Fibroblast of lung (primary cell): Measurements from ENCODE around the gene TRIP12. TPM values are rescaled to one million over a fixed set of nuclear protein-coding genes. Genes with fewer than 3 reads are reported as not detected.

ENCODE experiments used
- DNase-seq, 2 donors: peaks; one replicate each; pipeline versions ENCODE4 v3.0.0 to v3.0.0-alpha.2; 2010; ENCODE audit warnings: low read depth in 2 of 2
- H2AFZ ChIP-seq: 2 replicates; pipeline ENCODE4 v1.5.1; 2012; ENCODE audit warnings: low read length, control low read depth, inconsistent platforms
- H3K27ac ChIP-seq: 2 replicates; pipeline ENCODE4 v1.5.1; 2011; ENCODE audit warnings: low read length, control low read depth; ENCODE audit not compliant: insufficient read depth
- H3K27me3 ChIP-seq: 2 replicates; pipeline ENCODE4 v1.5.1; 2011; ENCODE audit warnings: mild to moderate bottlenecking, low read length; ENCODE audit not compliant: control insufficient read depth, insufficient read depth
- H3K36me3 ChIP-seq: 2 replicates; pipeline ENCODE4 v1.5.1; 2011; ENCODE audit warnings: low read length; ENCODE audit not compliant: control insufficient read depth, insufficient read depth
- H3K4me1 ChIP-seq: 2 replicates; pipeline ENCODE4 v1.5.1; 2011; ENCODE audit warnings: low read length; ENCODE audit not compliant: control insufficient read depth, insufficient read depth; ENCODE audit errors: extremely low read depth
- H3K4me2 ChIP-seq: 2 replicates; pipeline ENCODE4 v1.5.1; 2011; ENCODE audit warnings: low read length, control low read depth; ENCODE audit not compliant: insufficient read depth; ENCODE audit errors: extremely low read depth
- H3K4me3 ChIP-seq, 4 experiments: fragments of 200-600 bp in 1 of 4; sonication (generic) in 1 of 4; replicated peaks in 1 of 4; 2 replicates each; pipeline ENCODE4 v1.5.1; 2011 to 2016; ENCODE audit warnings: low read length in 4 of 4, low read depth in 3 of 4, mild to moderate bottlenecking in 3 of 4, control low read depth in 2 of 4, inconsistent platforms in 1 of 4, mixed read lengths in 1 of 4; ENCODE audit not compliant: insufficient read depth in 1 of 4; ENCODE audit errors: control extremely low read depth in 1 of 4
- H3K79me2 ChIP-seq: 2 replicates; pipeline ENCODE4 v1.5.1; 2012; ENCODE audit warnings: mild to moderate bottlenecking, low read length, inconsistent platforms; ENCODE audit not compliant: control insufficient read depth, insufficient read depth
- H3K9ac ChIP-seq: 2 replicates; pipeline ENCODE4 v1.5.1; 2011; ENCODE audit warnings: mild to moderate bottlenecking, low read length, control low read depth; ENCODE audit not compliant: insufficient read depth
- H3K9me3 ChIP-seq: 2 replicates; pipeline ENCODE4 v1.5.1; 2012; ENCODE audit warnings: low read depth, low read length; ENCODE audit not compliant: control insufficient read depth, insufficient read depth
- H4K20me1 ChIP-seq: 2 replicates; pipeline ENCODE4 v1.5.1; 2011; ENCODE audit warnings: low read length; ENCODE audit not compliant: control insufficient read depth, insufficient read depth; ENCODE audit errors: extremely low read depth
- EZH2 ChIP-seq: IDR thresholded peaks from 2 replicates; pipeline ENCODE4 v1.5.1; 2012; ENCODE audit warnings: low read length, control low read depth, mild to moderate bottlenecking; ENCODE audit errors: missing control alignments
- polyA plus RNA-seq, 2 donors: library from polyadenylated mRNA; depleted of rRNA in 1 of 2; stranded (reverse) in 1 of 2; unstranded in 1 of 2; fragments of >200 nt; gene quantifications; 2 replicates each; pipeline ENCODE4 v1.2.1, GENCODE V29; 2011 to 2012; ENCODE audit warnings: missing spikeins in 1 of 2
- total RNA-seq: library from RNA; depleted of rRNA; stranded (reverse); fragments of >200 nt; gene quantifications from 2 replicates; pipeline ENCODE4 v1.2.1, GENCODE V29; 2014
- TF ChIP-seq, protein P1 (sequence below), 2 donors: IDR thresholded peaks in 1 of 2; conservative IDR thresholded peaks in 1 of 2; 1 replicate in 1 of 2; 2 replicates in 1 of 2; pipeline ENCODE4 v1.5.1; 2011 to 2012; ENCODE audit warnings: low read length in 2 of 2, control low read depth in 1 of 2, inconsistent platforms in 1 of 2, low read depth in 1 of 2, mild to moderate bottlenecking in 1 of 2

Gene TRIP12
- total and polyA plus RNA-seq, 2 donors (not counting 1 experiment from before 2014, with no cell fraction given), result 122 to 277 TPM

DNA sequence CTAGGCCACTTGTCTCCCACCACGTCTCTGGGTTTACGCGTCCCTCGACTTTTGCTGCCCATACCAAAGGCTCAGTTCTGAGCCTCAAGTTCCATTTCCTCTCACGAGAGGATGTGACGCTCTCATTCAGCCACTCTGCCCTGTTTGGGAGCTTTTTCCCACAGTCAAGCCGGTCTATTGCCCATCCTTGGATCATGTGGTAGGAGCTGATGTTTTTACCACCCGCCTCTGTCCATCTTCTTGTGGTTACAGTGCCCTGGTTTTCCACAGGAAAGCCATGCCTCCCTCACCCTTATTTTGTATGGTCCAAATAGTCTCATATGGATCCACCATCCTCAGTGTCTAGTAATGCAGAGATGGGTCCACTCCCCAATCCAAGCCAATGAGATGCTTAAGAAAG, 20.9 kb upstream of the TRIP12 start:
- no peak overlapping the region for H3K27ac ChIP-seq
- H2AFZ ChIP-seq, result no peak overlapping the region
- no peaks in the 10 kb centered on the region for H3K27me3 ChIP-seq
- no peaks in the 10 kb centered on the region for H4K20me1 ChIP-seq
- no peak for DNase-seq
- H3K4me1 ChIP-seq, result no peaks in the 10 kb centered on the region
- no peak overlapping the region for H3K4me2 ChIP-seq
- H3K36me3 ChIP-seq, result no peaks in the 10 kb centered on the region
- H3K9ac ChIP-seq, result no peak overlapping the region
- no peaks in the 10 kb centered on the region for H3K9me3 ChIP-seq
- TF ChIP-seq, protein P1, sequence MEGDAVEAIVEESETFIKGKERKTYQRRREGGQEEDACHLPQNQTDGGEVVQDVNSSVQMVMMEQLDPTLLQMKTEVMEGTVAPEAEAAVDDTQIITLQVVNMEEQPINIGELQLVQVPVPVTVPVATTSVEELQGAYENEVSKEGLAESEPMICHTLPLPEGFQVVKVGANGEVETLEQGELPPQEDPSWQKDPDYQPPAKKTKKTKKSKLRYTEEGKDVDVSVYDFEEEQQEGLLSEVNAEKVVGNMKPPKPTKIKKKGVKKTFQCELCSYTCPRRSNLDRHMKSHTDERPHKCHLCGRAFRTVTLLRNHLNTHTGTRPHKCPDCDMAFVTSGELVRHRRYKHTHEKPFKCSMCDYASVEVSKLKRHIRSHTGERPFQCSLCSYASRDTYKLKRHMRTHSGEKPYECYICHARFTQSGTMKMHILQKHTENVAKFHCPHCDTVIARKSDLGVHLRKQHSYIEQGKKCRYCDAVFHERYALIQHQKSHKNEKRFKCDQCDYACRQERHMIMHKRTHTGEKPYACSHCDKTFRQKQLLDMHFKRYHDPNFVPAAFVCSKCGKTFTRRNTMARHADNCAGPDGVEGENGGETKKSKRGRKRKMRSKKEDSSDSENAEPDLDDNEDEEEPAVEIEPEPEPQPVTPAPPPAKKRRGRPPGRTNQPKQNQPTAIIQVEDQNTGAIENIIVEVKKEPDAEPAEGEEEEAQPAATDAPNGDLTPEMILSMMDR (conservative IDR thresholded peaks at IDR 0.05 in 1 of 2, IDR thresholded peaks at IDR 0.05 in 1 of 2; ENCODE audit: low read depth in 1 of 2, low read length in 2 of 2), result no peak
- TF ChIP-seq EZH2, result no peak
- H3K79me2 ChIP-seq, result no peaks in the 10 kb centered on the region
- no peak overlapping the region for H3K4me3 ChIP-seq

DNA sequence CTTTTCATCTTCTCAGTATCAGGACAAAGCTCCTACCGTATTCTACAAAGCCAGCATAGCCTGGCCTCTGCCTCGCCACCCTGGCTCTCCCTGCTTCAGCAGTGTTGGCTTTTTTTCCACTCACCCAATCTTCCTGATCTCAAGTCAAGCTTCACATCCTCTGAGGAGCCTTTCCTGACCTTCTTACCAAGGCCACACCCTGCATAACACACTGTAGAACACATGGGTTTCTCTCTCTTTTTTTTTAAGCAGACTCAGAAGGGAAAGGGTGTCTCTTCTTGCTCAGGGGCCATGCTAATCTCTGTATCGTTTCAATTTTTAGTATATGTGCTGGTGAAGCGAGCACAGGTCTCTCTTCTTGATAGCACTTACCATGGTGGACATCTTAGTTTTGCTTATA, 15.7 kb upstream of the TRIP12 start:
- TF ChIP-seq EZH2, result no peak
- TF ChIP-seq, protein P1 (conservative IDR thresholded peaks at IDR 0.05 in 1 of 2, IDR thresholded peaks at IDR 0.05 in 1 of 2; ENCODE audit: low read depth in 1 of 2, low read length in 2 of 2), result no peak
- Histone ChIP-seq H3K36me3 (no peaks in the 10 kb centered on the region), H3K79me2 (no peaks in the 10 kb centered on the region), H3K4me3 (no peak overlapping the region), H3K9ac (no peak overlapping the region), H3K4me2 (no peak overlapping the region), H3K27me3 (no peaks in the 10 kb centered on the region), H4K20me1 (no peaks in the 10 kb centered on the region), H2AFZ (no peak overlapping the region), H3K9me3 (no peaks in the 10 kb centered on the region), H3K27ac (no peak overlapping the region), H3K4me1 (no peaks in the 10 kb centered on the region)
- DNase-seq, result no peak

DNA sequence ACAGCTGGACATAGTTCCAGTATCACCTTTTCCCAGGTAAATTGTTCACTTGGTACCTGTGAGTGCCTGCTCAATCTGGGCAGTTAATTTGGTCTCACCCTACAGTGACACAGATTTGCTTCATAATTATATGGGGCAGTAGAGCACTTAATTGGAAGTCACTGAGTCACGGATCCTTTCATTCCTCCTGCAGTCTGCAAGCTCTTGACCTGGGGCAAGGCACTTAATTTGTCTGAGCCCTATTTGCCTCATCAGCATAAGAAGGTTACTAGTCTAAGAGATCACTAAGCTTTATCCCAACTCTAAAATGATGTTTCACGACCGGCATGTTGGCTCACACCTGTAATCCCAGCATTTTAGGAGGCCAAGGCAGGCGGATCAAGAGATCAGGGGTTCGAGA, 9.4 kb upstream of the TRIP12 start:
- Histone ChIP-seq H3K27me3 (no peaks in the 10 kb centered on the region), H3K36me3 (no peaks in the 10 kb centered on the region), H3K4me3 (no peak overlapping the region), H3K4me1 (peaks cover 8% of the 10 kb centered on the region), H2AFZ (no peak overlapping the region), H3K9me3 (no peaks in the 10 kb centered on the region), H3K9ac (no peak overlapping the region), H3K27ac (no peak overlapping the region), H4K20me1 (no peaks in the 10 kb centered on the region), H3K79me2 (no peaks in the 10 kb centered on the region), H3K4me2 (no peak overlapping the region)
- TF ChIP-seq, protein P1 (conservative IDR thresholded peaks at IDR 0.05 in 1 of 2, IDR thresholded peaks at IDR 0.05 in 1 of 2; ENCODE audit: low read depth in 1 of 2, low read length in 2 of 2), result no peak
- no peak for TF ChIP-seq EZH2
- no peak for DNase-seq
